MM.1S (cell line): ENCODE results near the gene PDXK.

Experiments used
- DNase-seq: peaks from one replicate; pipeline ENCODE4 v3.0.0-alpha.2; 2015
- H2AFZ ChIP-seq: fragments of 300-600 bp; sonication (generic); 2 replicates; pipeline ENCODE4 v1.6.0; 2016; ENCODE audit warnings: antibody characterized with exemption, low read length
- H3F3A ChIP-seq: fragments of 300-600 bp; sonication (generic); 2 replicates; pipeline ENCODE4 v1.6.1; 2016; ENCODE audit warnings: mild to moderate bottlenecking, antibody characterized with exemption, low read length, moderate library complexity, mixed read lengths; ENCODE audit not compliant: insufficient read depth
- H3K27ac ChIP-seq: fragments of 300-600 bp; sonication (generic); 2 replicates; pipeline ENCODE4 v1.5.1; 2016; ENCODE audit warnings: mild to moderate bottlenecking, low read length
- H3K27me3 ChIP-seq: fragments of 300-600 bp; sonication (generic); replicated peaks from 2 replicates; pipeline ENCODE4 v1.6.0; 2016; ENCODE audit warnings: low read length; ENCODE audit not compliant: insufficient read depth
- H3K36me3 ChIP-seq: fragments of 300-600 bp; sonication (generic); replicated peaks from 2 replicates; pipeline ENCODE4 v1.6.1; 2016; ENCODE audit warnings: mild to moderate bottlenecking, low read length, mixed read lengths; ENCODE audit not compliant: insufficient read depth
- H3K4me1 ChIP-seq: fragments of 300-600 bp; sonication (generic); 2 replicates; pipeline ENCODE4 v1.6.1; 2016; ENCODE audit warnings: low read length, mixed read lengths
- H3K4me2 ChIP-seq: fragments of 300-600 bp; sonication (generic); 2 replicates; pipeline ENCODE4 v1.6.0; 2016; ENCODE audit warnings: low read depth, low read length
- H3K4me3 ChIP-seq: fragments of 300-600 bp; sonication (generic); 2 replicates; pipeline ENCODE4 v1.5.1; 2016; ENCODE audit warnings: low read length, mixed read lengths
- H3K79me2 ChIP-seq: fragments of 300-600 bp; sonication (generic); 2 replicates; pipeline ENCODE4 v1.6.1; 2016; ENCODE audit warnings: mixed run types, low read length, mixed read lengths
- H3K9ac ChIP-seq: fragments of 300-600 bp; sonication (generic); 2 replicates; pipeline ENCODE4 v1.6.1; 2016; ENCODE audit warnings: low read length, mixed read lengths
- H3K9me2 ChIP-seq: fragments of 300-600 bp; sonication (generic); replicated peaks from 2 replicates; pipeline ENCODE4 v1.6.1; 2016; ENCODE audit warnings: mild to moderate bottlenecking, low read length, mixed read lengths; ENCODE audit not compliant: insufficient read depth
- H3K9me3 ChIP-seq: fragments of 300-600 bp; sonication (generic); replicated peaks from 2 replicates; pipeline ENCODE4 v1.6.1; 2016; ENCODE audit warnings: mild to moderate bottlenecking, low read length, mixed read lengths; ENCODE audit not compliant: insufficient read depth
- H4K20me1 ChIP-seq: fragments of 300-600 bp; sonication (generic); 2 replicates; pipeline ENCODE4 v1.6.1; 2016; ENCODE audit warnings: mild to moderate bottlenecking, low read length, moderate library complexity, mixed read lengths; ENCODE audit not compliant: insufficient read depth
- EZH2 ChIP-seq: fragments of 300-600 bp; sonication (generic); optimal IDR thresholded peaks from 2 replicates; pipeline ENCODE3; 2017; ENCODE audit warnings: low read depth, mild to moderate bottlenecking, antibody characterized with exemption, low read length, mixed read lengths
- EZH2phosphoT487 ChIP-seq: fragments of 300-600 bp; sonication (generic); IDR thresholded peaks from 2 replicates; pipeline ENCODE4 v1.6.1; 2018; ENCODE audit warnings: antibody characterized with exemption, low read length
- TF ChIP-seq, protein P1 (sequence below): fragments of 300-600 bp; sonication (generic); IDR thresholded peaks from 2 replicates; pipeline ENCODE4 v1.5.1; 2016; ENCODE audit warnings: antibody characterized with exemption, low read length, mixed read lengths

The PDXK gene

DNA sequence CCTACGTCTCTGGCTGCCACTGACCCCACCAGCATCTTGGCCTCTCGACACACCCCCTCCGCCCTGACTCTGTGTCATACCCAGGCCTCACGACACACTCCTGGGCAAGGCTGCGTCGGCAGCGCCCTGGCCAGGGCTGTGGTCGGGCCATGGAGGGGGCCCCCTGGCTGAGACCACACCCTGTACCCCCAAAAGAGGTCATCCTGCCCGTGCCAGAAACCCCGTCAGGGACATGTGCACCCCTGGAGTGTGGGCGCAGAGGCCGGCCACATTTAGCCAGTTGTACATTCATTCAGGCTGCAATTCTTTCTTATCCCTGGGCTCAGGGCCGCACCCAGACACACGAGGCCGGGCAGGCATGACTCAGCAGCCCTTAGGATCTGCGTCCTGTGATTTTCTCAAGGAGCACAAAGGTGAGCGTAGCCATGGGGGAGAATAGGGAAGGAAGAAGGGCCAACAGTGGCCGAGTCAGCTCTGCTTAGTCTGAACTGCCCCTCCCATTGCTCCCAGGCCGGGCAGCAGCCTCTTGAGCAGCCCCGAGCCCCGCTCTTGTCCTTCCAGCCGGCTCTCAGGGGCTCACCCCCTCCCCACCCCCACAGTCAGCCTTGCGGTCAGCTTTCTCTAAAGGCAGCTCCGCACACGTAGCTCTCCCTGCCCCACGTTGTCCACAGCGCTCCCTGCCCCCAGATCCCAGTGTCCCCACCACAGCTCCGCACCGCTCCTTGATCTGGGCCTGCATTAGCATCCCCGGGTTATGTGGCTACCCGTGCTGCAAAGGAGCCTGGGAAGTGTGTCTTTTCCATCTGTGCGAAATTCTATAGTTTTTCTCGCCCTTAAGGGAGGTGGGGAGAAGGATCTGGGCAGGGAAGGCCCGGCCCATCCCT lies 49.3 kb downstream of the PDXK start:
- Histone ChIP-seq H3K4me2 (no peak overlapping the region), H3F3A (peaks cover 22% of the 10 kb centered on the region), H3K9me2 (no peaks in the 10 kb centered on the region), H3K4me3 (no peak overlapping the region), H3K27me3 (no peaks in the 10 kb centered on the region), H3K4me1 (no peaks in the 10 kb centered on the region), H4K20me1 (no peaks in the 10 kb centered on the region), H3K27ac (no peak overlapping the region), H3K9ac (no peak overlapping the region), H3K79me2 (no peaks in the 10 kb centered on the region), H2AFZ (no peak overlapping the region), H3K9me3 (no peaks in the 10 kb centered on the region), H3K36me3 (peaks cover 4% of the 10 kb centered on the region; the same call in 1 of the 2 replicates)
- TF ChIP-seq, protein P1, sequence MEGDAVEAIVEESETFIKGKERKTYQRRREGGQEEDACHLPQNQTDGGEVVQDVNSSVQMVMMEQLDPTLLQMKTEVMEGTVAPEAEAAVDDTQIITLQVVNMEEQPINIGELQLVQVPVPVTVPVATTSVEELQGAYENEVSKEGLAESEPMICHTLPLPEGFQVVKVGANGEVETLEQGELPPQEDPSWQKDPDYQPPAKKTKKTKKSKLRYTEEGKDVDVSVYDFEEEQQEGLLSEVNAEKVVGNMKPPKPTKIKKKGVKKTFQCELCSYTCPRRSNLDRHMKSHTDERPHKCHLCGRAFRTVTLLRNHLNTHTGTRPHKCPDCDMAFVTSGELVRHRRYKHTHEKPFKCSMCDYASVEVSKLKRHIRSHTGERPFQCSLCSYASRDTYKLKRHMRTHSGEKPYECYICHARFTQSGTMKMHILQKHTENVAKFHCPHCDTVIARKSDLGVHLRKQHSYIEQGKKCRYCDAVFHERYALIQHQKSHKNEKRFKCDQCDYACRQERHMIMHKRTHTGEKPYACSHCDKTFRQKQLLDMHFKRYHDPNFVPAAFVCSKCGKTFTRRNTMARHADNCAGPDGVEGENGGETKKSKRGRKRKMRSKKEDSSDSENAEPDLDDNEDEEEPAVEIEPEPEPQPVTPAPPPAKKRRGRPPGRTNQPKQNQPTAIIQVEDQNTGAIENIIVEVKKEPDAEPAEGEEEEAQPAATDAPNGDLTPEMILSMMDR: no peak
- TF ChIP-seq EZH2 (no peak), EZH2phosphoT487 (no peak)
- DNase-seq: no peak

DNA sequence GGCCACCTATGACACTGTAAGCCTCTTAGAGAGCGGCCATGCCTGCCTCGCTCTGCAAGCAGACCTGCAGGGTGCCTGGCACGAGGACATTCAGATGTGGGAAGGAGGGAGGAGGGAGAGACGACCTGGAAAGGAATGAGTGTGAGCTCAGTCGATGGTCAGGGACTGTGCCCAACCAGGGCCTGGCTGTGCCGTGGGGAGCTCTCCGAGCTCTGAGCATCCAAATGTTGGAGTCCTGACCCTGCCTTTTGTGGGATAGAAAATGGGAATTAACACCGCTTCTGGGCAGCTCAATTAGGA lies 49.9 kb downstream of the PDXK start:
- Histone ChIP-seq H4K20me1 (no peaks in the 10 kb centered on the region), H3F3A (peaks cover 28% of the 10 kb centered on the region), H3K27ac (no peak overlapping the region), H3K79me2 (peaks cover 5% of the 10 kb centered on the region), H3K27me3 (no peaks in the 10 kb centered on the region), H3K4me3 (no peak overlapping the region), H2AFZ (no peak overlapping the region), H3K9ac (no peak overlapping the region), H3K9me2 (no peaks in the 10 kb centered on the region), H3K4me2 (no peak overlapping the region), H3K36me3 (peaks cover 9% of the 10 kb centered on the region), H3K9me3 (no peaks in the 10 kb centered on the region), H3K4me1 (no peaks in the 10 kb centered on the region)
- no peak for TF ChIP-seq EZH2phosphoT487
- DNase-seq: no peak

DNA sequence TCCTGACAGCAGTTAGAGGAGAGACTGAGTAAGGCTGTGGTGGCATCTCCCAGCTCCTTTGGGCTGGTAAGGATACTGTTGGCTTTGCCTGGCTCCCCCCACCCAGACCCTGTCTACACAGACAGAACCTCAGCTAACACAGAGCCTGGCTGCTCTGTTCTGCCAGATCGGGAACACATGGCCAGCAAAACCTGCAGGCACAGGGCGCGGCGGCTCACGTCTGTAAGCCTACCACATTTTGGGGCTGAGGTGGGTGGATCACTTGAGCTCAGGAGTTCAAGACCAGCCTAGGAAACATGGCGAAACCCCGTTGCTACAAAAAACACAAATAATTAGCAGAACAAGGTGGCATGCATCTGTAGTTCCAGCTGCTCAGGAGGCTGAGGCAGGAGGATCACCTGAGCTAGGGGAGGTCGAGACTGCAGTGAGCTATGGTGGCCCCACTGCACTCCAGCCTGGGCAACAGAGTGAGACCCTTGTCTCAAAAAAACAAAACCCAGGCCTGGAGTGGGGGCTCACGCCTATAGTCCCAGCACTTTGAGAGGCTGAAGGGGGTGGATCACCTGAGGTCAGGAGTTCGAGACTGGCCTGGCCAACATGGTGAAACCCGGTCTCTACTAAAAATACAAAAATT lies 50.5 kb downstream of the PDXK start:
- Histone ChIP-seq H3K79me2 (peaks cover 11% of the 10 kb centered on the region), H3K4me1 (0 out of 2 replicates have a peak, but pooled peaks cover 4% of the 10 kb centered on the region), H3F3A (peaks cover 34% of the 10 kb centered on the region), H3K9me3 (no peaks in the 10 kb centered on the region), H3K4me3 (no peak overlapping the region), H3K27me3 (no peaks in the 10 kb centered on the region), H3K9me2 (no peaks in the 10 kb centered on the region), H4K20me1 (peaks cover 3% of the 10 kb centered on the region; the same call in 1 of the 2 replicates), H3K4me2 (no peak overlapping the region), H2AFZ (no peak overlapping the region), H3K36me3 (peaks cover 15% of the 10 kb centered on the region), H3K9ac (no peak overlapping the region), H3K27ac (no peak overlapping the region)
- no peak for DNase-seq
- TF ChIP-seq, protein P1: no peak
- TF ChIP-seq EZH2phosphoT487: no peak
